ENCODE results near the gene DLX3.

GRCh38 chr17:50013079-50013478 is 18.1 kb upstream of the DLX3 start:
- TF ChIP-seq SP1 (IDR thresholded peaks at IDR 0.05) (no peak), RXRA (IDR thresholded peaks at IDR 0.05) (no peak), REST (IDR thresholded peaks at IDR 0.05) (no peak)
